ENCODE results near the gene DHFR.

Gene DHFR

DNA sequence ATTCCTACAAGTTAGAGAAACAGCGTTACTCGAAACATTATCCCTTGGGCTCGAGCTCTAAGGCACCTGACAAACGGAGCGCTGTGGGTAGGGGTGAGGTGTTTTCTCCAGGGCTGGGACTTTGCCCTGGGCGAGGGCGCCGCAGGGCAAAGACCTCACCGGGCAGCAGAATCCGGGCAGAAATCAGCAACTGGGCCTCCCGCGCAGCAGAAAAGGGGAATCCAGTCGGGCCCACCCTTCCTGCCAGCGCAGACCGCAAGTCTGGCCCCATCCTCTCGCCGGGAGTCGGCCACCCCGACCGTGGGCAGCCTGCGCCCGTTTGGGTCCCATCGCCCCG is 761 bp downstream of the DHFR start:
- peak; percentile 80 for DNase-seq

DNA sequence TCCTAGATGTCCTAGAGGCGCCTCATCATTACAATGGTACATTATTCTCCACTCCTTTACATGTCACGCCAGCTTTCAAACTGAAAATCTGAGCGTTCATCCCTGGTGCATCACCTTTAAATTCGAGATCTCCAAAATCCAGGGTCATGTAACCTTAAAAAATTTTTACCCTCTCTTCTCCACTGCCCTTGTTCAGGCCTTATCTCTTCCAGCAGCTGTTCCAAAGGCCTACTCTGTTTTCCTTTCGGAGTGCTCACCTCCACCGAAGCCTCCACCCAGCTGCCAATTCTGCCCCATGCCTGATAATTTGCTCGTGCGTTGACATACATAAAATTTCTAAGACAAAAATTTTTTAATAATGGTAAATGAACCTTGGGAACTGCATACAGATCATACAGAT is 1.3 kb downstream of the DHFR start:
- peak; percentile 75 for DNase-seq

DNA sequence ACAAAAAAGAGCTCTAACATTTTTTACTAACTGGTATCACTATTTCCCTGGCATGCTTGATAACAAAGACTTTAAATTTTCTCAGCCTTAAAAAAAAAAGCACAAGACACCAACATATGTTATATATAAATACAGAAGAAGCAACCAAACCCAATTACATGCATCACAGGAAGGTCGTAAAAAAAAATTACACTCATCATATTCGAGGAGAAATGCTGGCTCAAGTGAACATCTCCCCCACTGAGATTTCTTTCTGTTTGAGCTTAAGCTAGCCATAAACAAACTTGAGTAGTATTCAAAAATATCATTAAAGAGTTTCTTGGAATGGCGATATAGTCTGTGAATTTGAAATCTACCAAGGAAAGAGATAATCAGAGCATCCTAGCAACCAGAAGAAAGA is 7.9 kb downstream of the DHFR start:
- no peak for DNase-seq

DNA sequence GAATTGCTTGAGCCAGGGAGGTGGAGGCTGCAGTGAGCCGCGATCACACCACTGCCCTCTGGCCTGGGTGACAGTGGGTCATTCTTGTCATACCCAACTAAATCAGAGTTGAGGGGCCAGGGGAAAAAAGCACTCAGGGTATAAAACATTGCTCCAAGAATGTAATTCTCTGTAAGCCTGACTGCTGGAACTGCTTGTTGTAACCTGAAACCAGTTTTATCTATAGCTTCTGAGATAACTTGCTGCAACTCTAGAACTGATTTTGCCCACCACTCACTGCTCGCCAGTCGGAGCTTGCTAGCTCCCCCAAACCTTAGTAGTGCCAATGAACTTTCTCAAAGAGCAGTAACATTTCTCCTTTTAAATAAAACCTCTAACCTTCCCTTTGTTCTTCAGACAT is 9.9 kb downstream of the DHFR start:
- no peak for DNase-seq

DNA sequence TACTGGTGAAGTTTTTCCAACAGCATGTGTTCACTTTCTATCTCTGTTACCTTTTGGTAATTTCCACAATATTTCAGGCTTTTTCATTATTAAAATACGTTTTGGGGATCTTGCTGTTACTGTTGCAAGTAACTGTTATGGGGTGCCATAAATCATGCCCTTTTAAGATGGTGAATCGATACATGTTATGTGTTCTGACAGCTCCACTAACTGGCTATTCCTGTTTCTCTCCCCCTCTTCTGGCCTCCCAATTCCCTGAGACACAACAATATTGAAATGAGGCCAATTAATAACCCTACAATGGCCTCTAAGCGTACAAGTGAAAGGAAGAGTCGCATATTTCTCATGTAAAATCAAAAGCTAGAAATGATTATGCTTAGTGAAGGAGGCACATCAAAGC is 13.4 kb downstream of the DHFR start:
- no peak for DNase-seq

DNA sequence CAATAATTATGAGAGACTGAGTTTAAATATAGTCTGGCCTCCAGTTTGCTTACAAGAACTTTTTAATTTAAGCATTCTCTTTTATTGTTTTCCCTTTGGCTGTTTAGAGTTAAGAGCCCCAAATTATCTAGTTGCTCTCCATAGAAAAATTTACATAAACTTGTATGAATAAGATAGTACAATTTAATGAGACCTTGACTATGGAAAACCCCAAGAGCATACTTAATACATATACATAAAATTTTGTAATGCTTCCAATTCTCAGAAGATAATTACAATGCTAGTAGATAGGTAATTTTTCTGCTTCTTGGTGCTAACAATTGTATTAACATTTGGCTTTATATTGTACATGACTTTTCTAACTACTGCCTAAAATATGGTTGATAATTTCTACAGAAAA is 20.6 kb downstream of the DHFR start:
- no peak for DNase-seq

DNA sequence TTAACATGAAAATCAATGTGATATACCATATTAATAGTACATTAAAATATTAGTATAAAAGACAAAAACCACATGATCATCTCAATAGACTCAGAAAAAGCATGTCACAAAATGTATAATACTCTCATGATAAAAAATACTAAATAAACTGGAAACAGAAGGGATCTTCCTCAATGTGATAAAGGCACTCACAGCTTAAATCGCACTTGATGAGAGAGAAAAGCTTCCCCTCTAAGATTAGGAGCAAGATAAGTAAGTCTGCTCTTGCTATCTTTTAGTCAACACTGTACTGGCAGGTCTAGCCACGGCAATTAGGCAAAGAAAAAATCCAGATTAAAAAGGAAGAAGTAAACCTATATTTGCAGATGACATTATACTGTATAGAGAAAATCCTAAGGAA is 22.1 kb downstream of the DHFR start:
- DNase-seq, result peak; percentile 36

DNA sequence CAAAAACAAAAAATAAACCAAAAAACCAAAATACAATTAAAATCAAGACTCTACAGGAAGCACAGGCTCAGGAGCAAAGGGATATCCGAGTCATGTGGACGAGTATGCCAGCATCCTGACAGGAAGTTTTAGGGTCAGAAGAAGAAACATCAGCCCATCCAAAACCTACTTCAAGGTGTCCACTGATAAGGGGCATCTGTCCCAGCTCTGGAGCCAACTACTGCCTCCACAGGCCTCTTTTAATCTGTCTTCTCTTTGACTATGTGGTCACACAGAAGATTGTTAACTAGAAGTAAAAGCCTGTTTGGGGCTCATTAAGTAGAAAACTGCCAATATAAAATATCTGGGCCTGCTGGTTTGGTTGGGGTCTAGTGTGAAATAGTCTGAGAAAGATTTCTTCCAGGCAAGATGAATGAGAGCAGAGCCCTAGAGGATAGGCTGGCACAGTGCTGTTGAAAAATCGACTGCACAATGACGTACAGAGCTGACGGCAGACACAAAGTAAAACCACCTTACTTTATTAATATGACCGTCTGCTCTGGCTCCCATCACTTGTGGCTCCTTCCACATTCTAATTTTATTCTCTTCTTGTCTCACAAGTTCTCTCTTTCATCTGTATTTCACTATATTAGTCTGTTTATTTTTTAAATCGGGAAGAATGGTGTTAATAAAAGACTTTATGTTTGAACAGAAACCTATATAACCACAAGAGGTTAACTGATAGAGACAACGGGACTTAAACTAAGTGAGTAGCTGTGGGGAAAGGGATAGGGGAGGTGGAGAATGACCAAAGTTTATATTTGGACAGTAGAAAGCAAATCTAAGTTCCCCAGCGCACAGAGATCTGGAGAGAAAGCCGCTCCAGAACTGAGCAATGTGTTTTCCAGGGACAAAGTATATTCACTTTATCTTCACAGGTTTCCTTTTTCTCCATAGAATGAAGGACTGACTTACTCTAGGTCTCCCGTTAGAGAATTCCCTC is 23.2 kb downstream of the DHFR start:
- DNase-seq, result peak; percentile 62

DNA sequence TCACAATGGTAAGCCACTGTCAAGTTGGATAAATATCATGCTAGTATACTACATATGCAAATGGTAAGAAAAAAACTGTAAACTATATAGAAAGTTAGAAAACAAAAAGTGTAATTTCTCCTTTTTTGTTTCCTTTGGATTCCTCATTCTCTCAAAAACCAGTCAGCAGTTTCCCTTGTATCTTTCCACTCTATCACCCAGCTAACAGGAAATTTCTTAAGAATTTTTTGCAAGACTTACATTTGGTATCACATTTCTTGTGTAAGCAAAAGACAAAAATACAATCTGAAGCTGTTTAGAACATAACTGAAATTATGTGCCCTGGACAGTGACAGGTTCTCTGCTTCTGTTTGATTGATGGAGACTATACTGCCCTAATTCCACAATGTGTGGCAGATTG is 25.5 kb downstream of the DHFR start:
- no peak for DNase-seq

DNA sequence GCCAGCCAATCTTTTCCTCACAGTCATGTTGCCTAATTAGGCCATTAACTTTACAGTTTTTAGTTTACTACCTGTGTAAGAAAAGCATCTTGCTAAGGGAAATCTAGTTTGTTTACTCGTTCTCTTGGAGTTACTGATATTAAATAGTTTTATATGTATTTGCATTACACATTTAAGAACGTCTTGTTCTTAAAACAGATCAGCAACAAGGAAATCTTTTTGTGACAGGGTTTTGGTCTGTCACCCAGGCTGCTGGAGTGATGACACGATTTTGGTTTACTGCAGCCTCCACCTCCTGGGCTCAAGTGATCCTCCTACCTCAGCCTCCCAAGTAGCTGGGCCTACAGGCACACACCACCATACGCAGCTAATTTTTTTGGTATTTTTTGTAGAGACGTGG is 29.6 kb downstream of the DHFR start:
- no peak for DNase-seq

DNA sequence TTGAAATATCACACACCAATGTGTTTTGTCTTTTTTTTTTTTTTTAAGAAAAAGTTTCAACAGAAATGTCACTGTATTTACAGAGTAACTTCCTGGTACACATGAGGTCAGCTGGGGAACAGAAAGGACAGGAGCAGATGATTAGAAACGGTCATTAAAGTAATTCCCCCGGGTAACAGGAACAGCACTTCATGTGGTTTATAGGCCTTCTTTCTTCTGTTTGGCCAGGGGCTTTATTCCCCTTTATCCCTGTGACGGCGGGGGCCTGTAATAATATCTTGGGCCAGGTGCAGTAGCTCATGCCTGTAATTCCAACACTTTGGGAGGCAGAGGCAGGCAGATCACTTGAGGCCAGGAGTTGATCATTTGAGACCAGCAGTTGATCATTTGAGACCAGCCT is 30.8 kb downstream of the DHFR start:
- DNase-seq, result peak; percentile 19

DNA sequence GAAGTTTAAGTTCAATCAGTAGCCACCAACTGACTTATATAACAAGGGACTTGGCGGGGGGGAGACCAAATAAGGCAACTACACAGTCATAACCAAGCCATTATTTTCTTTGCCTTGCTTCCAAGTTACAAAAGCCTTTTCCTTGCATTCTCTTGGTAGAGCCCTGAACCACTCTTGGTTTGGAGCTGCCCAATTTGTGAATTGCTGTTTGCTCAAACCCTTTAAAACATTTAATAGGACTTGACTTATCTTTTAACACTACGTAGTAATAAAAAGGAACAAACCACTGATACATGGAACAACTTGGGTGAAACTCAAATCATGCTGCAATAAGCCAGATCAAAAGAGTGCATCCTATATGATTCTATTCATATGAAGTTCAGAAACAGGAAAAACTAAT is 32.0 kb downstream of the DHFR start:
- DNase-seq, result no peak

DNA sequence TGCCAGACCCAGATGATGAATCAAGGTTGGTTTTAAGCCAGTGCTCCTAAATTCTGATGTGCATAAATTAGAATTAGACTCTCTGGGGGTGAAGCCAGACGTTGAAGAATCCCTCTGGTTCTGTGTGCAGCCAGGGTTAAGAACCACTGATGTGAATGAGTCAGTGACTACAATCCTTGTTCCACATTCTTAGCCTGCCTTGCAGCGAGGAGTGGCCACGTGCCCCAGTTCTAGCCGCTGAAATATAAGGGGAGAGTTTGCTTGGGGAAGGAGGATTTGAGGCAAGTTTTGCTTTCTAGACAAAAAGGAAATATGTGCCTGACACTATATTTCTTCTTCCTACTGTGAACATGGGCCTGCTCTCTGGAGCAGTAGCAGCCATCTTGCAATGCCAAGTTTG is 34.6 kb downstream of the DHFR start:
- DNase-seq, result no peak

DNA sequence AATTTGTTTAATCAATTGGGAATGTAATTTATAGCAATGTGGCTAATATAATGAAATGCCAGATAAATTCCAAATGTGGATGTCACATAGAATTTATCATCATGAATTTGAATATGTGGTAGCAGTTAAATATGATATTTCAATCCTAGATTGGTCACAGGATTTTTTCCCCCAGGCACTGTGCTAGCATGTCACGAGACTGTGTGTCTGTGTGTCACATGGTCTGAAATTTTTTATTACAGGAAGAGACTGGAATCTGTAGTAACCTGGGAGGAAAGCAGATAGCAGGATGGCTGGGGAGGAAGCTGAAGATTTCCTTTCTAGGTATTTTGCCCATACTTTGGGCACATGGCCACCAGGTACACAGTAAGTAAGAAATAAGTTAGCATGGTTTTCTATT is 35.7 kb downstream of the DHFR start:
- no peak for DNase-seq

DNA sequence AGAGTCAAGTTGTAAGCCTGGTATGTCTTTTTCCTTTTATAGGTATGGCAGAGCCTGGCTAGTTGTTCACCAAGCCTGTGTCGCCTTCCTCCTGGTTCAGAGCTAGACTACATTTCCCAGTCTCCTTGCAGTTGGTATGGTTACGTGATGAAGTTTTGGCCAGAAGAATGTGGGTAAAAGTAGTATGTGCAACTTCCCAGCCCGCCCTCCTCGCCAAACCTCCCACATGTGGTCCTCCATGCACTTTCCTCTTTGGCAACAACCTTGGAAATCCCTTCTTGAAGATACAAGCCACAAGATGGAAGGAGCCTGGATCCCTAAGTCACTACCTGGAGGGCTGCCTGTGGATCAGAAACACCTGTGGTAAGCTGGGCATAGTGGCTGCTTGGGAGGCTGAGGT is 36.3 kb downstream of the DHFR start:
- DNase-seq, result no peak

DNA sequence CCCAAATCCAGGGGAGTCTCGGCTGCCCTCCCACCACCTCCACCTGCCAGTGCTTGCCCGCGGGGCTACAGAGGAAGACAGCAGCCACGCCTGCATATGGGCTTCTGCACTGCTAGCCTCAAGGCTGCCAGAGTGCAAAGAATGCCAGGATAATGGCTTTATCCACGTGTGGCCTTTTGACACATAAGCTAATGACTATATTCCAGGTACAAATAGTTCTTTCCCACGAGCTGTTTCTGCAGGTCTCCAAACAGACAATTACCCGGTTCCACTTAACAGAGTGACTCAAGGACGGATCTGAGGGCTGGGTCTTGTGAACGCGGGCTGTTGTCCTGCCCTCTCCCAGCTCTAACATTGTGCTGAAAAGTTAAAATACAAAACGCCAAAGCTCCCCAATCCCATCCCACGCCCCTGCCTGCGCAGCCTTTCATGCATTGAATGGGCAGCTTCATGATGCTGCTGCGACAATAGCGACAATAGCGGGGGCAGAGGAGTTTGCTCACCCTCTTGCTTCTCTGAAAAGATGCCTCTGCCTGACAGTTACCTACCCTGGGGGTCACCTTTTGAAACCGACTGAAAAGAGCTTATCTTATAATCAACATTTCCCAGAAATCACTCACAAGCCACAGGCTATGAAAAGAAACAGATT is 39.4 kb downstream of the DHFR start:
- DNase-seq, result no peak

DNA sequence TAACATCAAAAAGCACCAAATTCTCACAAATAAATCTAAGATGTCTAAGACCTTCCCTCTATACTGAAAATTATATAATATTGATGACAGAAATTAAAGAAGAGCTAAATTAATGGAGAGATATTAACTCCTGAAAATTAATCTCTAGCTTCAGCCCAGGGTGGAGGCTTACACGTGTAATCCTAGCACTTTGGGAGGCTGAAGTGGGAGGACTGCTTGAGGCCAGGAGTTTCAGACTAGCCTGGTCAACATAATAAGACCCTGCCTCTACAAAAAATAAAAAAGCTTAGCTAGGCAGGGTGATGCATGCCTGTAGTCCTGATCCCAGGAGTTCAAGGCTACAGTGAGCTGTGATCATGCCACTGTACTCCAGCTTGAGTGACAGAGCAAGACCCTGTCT is 45.1 kb downstream of the DHFR start:
- no peak for DNase-seq

DNA sequence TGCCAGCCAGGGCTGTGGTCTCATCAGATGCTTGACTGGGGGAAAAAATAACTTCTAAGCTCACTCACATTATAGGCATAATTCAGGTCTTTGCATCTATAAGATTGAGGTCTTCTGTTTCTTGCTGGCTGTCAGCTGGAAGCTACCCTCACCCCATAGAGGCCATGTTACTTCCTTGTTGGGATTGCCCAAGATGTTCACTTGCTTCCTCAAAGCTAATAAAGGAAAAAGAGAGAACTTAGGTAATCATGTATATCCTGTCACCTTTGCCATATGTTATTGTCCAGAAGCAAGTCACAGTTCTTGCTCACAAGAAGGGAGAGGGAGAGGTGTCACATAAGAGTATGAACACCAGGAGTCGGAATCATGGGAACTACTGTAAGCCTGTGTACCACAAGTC is 46.1 kb downstream of the DHFR start:
- DNase-seq, result peak; percentile 40

DNA sequence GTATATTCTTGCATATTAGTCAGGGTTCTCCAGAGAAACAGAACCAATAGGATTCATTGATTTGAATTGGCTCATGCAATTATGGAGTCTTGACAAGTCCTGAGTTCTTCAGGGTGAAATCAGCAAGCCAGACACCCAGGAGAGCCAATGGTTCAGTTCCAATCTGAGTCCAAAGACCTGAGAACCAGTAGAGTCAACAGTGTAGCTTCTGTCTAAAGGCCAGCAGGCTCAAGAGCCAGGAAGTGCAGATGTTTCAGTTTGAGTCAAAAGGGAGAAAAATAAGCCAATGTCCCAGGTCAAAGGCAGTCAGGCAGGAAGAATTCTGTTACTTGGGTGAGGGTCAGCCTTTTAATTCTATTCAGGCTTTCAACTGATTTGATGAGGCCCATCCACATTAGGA is 47.0 kb downstream of the DHFR start:
- no peak for DNase-seq

DNA sequence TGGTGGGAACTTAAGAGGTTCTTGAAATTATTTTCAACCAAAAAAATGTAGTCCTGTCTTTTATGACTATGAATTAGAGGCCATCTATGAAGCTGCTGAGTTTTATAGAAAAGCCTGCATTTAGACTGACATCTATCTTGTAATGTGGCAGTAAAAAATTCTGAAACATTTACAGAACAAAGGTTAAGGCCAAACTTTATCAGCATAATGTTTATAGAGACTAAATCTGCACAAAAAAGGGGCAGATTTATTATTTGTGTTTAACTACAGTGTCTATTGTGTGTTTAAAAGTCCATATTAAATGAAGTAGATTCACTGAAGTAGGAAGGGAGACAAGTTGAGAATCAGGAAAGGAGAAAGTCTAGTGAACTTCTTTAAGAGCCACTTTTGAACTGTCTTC is 47.4 kb downstream of the DHFR start:
- DNase-seq, result no peak

DNA sequence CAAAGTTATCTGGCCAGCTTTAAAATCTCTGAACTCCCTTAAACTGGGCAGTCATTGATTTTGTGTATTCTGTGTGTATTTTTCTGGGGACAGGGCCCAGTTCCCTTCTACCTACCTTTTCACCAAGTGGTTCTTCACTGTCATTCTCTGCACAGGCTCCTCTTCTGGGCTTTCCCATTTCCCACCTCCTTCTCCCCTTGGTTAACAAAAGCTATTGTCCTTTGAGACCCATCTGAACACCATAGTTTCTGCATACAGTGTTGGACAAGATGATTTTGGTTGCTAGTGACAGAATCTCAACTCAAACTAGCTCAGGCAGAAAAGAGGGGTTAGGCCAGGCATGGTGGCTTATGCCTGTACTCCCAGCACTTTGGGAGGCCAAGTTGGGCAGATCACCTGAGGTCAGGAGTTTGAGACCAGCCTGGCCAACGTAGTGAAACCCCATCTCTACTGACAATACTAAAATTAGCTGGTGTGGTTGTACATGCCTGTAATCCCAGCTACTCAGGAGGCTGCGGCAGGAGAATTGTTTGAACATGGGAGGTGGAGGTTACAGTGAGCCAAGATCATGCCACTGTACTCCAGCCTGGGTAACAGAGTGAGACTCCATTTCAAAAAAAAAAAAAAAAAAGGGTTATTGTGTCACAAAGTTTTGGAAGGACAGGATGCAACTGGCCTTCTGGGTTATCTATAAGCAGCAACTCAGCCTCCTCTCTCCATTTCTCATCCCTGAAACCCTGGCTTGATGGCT is 53.7 kb downstream of the DHFR start:
- no peak for DNase-seq

DNA sequence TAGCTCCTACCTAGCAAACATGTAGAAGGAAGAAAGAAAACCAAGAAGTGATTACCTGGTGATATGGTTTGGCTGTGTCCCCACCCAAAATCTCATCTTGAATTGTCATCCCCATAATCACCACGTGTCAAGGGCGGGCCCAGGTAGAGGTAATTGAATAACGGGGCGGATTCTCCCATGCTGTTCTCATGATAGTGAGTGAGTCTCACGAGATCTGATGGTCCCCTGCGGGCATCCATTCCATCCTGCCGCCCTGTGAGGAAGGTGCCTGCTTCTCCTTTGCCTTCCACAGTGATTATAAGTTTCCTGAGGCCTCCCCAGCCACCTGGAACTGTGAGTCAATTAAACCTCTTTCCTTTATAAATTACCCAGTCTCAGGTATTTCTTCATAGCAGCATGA is 57.3 kb downstream of the DHFR start:
- DNase-seq, result no peak

DNA sequence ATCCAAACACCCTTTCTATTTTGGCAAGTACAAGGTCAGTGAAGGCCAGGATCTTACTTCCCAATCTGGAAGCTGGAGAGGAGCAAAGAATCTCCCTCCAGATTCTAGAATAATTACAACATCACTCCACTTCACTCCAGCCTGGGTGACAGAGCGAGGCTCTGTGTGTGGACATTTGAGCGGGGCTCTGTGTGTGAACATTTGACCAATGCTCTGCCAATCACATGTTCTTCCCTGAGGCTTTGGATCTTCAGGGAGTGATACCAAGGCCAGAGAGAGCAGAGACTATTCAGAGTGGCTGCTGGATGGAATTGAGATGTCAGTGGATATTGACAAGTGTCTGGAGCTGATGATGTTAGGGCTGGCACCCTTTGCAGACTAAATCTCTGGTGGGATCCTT is 60.0 kb downstream of the DHFR start:
- DNase-seq, result no peak

DNA sequence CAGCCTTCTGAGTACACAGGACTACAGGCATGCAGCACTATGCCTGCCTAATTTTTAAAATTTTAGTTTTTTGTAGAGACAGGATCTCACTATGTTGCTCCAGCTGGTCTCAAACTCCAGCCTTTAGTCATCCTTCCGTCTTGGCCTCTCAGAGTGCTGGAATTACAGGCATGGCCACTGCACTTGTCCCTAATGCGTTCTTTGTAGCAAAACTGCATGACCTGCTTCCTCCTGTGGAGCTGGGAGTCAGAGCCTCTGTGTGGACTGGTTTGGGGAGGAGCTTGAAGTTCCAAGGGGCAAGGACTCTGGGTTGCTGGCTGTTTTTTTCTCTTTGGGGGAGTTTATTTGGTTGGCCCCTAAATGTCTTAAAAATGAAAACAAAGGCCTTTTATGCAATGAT is 62.0 kb downstream of the DHFR start:
- DNase-seq, result no peak
